HG02885 (cell line): ENCODE results near the gene FHOD3.
A peak's percentile ranks its signal among the peaks of the same experiment; 100 is the strongest.

Experiments
- ATAC-seq: cut with Tn5 transposase; IDR thresholded peaks from one replicate; pipeline ENCODE4 v1.9.1; 2021; ENCODE audit warnings: mild to moderate bottlenecking; ENCODE audit not compliant: unreplicated experiment, poor library complexity

Gene FHOD3

DNA sequence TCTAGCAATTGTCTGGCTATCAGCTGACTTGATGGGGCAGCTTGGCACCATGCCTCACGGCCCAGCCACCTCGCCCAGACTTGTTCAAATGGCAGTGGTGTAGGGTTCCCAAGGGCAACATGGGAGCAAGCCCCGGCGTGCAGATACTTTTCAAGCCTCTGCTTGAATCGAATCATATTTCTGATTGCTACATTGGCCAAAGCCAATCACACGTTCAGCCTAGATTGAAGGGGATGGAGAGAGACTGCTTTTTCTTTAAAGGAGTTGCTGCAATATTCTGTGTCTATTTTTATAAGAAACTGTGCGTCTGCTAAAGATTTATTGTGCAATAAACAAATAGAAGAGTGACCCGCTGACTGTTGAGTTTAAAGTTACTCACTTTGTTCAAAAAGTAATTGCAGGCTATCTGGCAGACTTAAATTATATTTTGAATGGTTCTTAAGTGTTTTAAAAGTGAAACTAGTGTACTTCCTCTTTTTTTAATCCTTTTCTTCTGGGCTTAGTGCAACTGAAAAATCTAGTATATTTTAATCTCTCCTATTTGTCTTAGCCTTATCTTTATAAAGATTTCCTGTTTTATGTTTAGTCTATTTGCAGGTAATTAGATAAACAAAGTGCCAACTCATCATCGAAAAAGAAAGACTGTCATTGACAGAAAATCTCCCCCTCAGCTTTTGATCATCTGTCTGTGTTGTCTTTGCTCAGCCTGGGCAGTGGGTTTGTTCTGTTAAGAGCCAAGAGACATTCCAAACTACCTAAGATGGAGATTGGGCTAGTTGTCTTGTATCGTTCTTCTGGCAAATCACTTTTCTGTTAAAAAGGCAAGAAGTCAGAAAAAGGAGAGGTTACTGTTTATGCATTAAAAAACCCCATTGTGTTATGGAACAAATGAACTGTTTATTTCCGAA lies 375.2 kb downstream of the FHOD3 start:
- peak; percentile 81 for ATAC-seq

DNA sequence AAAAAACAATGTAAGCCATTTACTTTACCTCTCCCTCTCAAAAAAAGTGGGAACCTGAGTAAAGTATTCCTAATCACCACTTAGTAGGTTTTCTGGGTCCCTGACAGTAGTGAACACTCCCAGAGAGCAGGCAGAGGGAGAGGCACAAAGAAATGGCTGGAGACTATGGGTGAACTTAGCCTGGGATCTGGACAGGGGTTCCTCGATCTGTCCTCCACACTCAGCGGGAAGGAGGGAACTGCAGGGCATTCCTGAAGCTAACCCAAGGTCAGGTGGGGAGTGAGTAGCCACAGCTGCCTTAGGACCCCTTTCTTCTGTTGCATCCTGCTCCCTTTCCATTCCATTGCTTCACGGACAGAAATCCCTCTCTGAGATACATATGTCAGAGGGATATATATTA lies 375.9 kb downstream of the FHOD3 start:
- no peak for ATAC-seq

GRCh38 chr18:36675076-36675475 lies 377.6 kb downstream of the FHOD3 start:
- no peak for ATAC-seq

DNA sequence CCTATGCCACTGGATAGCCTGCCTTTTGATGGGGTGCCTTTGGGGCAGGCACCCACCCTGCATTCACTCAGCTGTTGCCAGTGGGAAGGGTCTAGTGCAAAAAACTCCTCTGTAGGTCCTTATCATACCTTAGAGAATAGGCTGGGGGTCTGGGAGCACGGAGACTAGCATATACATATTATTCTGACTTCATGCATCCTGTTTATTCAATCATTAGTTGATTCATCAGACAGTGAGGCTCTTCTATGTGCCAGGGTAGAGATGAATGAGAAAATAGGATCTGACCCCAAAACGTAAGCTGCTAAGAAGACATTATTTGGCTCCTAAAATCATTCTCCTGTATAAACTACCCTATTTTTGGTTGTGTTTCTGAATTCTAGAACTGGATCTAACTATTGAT lies 378.0 kb downstream of the FHOD3 start:
- no peak for ATAC-seq

GRCh38 chr18:36676629-36677028 lies 379.1 kb downstream of the FHOD3 start:
- no peak for ATAC-seq

- no peak for ATAC-seq
Observed at GRCh38 chr18:36680042-36680441, 382.5 kb downstream of the FHOD3 start.

GRCh38 chr18:36685580-36685979 lies 388.1 kb downstream of the FHOD3 start:
- ATAC-seq, result no peak

GRCh38 chr18:36688020-36688965 lies 390.8 kb downstream of the FHOD3 start:
- peak; percentile 82 for ATAC-seq

DNA sequence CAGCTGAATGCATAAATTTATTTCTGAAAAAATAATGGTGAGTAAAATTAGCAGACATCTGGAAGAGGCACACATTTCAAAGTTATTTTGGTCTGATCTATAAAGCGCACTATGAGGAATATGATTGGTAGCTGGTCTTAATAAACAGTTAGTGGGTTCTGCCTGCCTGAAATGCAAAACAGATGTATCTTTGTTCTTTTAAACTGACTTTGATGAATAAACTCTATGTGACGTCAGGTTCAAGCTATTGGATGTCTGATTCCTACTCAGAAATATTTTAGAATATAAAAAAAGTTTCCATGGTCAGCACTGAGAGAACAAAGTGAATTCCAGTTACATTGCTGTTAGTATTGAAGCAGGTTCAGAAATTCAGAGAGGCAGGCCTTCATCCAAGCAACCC lies 394.9 kb downstream of the FHOD3 start:
- no peak for ATAC-seq

DNA sequence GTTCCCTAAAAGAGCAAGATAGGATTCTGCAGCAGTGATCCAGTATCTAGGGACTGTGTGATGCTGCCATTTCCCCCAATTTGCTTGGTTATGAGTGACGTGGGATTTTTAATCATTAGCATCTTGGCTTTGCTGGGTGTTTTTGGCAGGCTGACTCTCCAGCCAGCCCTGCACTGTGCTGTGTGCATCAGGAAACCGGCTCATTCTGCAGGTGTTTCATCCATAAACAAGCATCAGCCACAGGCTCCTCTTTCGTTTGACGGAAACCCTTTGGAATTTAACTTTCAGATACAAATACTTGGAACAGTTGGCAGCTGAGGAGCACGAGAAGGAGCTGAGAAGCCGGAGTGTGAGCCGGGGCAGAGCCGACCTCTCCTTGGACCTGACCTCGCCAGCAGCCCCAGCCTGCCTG lies 395.4 kb downstream of the FHOD3 start:
- no peak for ATAC-seq

DNA sequence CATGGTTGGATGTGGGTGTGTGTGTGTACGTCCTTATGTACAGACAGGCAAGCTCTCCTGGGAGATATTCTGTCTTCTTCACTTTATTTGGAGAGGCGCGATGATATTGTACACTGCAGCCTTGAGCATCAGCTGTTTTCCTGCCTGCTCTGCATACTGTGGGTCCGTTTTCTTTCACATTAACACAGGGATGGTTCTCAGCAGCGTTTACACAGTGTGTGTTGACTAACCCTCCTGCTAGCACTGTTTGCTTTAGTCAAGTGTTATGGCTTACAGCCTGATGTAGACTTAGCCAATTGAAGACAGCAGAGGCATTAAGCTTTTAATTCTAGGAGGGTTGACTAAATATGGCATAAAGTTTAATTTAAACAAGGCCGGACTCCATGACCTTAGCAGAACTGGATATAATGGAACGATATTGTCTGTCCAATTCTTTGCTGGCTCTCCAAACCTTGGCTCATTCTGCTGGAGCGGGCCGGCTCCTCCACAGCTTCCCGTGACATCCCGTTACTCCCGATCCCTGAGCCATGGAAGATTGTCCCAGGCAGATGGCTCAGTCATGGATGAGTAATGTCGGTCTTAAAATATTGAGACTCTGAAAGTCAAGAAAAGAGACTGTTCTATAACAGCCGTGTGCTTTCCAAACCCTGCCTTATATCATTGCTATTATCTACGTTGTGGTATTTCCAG lies 396.6 kb downstream of the FHOD3 start:
- no peak for ATAC-seq

DNA sequence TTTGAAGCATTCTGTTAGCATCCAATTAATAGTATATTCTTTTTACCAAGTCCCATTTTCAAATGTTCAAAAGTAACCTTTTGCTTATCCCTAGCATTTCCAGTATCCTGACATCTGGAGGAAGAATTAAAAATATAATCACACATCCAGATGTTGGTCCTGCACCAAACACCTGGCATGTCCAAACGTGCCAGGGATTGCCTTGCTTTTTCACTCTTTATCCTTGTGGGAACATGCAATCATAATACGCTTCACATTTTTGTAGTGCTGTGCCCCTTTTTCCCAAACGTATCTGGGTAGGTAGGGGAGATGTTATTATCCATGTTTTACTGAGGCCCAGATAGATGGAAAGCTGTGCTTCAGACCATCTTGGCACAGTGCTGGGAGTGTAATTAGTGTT lies 398.3 kb downstream of the FHOD3 start:
- no peak for ATAC-seq

DNA sequence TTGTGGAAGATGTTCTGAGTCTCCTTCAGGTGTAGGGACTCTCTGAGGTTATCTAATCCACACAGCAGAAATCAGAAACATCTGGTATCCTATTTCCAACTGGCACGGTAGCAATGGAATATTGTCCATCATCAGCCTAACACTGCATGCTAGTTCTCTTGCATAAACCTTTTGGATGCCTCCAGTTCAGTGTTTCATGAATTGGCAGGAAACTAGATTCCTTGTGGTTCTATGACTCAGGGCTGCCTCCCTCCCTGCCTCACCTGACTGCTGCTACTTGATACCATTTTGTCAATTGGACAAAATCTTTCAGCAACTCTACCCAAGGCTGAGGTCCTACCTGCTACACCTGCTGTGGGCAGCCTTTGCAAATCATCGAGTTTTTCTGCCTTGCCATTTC lies 400.4 kb downstream of the FHOD3 start:
- ATAC-seq, result no peak

- no peak for ATAC-seq
Observed at GRCh38 chr18:36700955-36701354, 403.4 kb downstream of the FHOD3 start.

DNA sequence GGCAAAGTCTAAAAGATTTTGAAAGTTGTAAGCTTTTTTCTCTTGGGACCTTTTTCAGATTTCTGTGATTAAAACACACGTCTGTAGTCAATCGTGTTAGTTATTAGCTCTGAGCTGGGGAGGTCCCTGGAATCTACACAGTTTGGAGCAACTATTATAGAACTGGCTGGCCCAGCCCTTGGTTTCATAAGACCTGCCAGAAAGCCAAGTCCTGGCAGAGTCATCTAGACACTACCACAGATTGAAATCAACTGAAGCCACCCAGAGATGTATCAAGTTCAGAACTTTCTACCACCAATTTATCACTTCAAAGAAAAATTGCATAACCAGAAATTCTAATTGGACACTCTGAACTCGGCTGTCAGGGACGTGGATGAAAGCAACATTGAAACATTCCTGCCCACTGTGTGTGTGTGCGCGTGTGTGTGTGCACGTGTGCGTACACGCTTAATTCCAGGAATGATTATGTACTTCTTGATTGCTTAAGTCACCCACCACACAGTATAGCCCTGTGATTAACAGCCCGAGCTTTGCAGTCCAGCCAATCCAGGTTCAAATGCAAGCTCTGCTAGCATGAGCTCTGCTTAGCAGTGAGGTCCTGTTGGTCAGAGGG lies 405.0 kb downstream of the FHOD3 start:
- no peak for ATAC-seq

GRCh38 chr18:36704156-36704555 lies 406.6 kb downstream of the FHOD3 start:
- ATAC-seq, result no peak

DNA sequence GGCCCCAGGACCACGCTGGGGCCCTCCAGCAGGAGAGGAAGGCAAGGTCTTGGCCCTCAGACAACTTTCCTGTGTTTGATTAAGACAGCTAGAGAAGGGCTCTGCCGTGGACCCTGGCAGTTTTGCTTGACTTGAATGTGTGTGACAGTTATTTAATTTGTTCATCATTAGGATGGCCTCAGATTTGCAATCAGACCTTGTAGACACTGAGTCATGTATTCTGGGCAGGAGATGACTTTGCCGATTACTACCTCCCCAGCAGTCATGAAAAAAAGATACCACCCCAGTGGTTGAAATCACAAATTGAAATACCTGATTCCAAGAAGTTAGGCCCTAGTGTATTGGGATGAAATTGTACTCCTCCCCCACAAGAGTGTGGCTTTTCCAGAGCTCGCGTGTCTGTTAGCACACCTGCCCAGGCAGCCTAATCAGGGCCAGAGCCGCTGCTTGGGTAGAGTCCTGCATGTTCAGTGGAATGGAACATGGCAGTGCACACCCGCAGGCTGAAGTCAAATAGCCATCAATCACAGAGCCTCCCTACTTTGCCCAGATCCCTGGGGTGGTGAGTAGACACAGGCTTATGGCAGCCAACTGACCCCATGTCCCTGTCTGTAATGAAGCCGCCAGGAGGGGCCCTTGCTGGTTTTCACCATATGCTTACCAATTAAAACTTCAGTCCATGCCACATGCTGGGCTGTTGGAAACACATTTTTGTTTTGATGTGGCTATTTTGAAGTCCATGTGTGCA lies 408.8 kb downstream of the FHOD3 start:
- no peak for ATAC-seq

- no peak for ATAC-seq
Observed at GRCh38 chr18:36708366-36708765, 410.9 kb downstream of the FHOD3 start.

- ATAC-seq, result no peak
Observed at GRCh38 chr18:36709315-36709714, 411.8 kb downstream of the FHOD3 start.
